T-helper 2 cell treated with Interferon-gamma antibody and Interleukin-4, amounts not matched to agents 5 μg/mL and 100 μg/mL, for 36 hours (primary cell): Measurements from ENCODE around the gene IQCH.

Experiments used
- DNase-seq: peaks from one replicate; pipeline ENCODE4 v3.0.0; 2021; ENCODE audit warnings: low spot score
- H3K27ac Mint-ChIP-seq: one replicate; pipeline ENCODE4 v1.8.0; 2021; ENCODE audit warnings: mild to moderate bottlenecking, mixed read lengths
- H3K27me3 Mint-ChIP-seq: one replicate; pipeline ENCODE4 v1.8.0; 2021; ENCODE audit warnings: low read depth, mixed read lengths
- H3K36me3 Mint-ChIP-seq: one replicate; pipeline ENCODE4 v1.8.0; 2021; ENCODE audit warnings: low read depth, mixed read lengths
- H3K4me1 Mint-ChIP-seq: one replicate; pipeline ENCODE4 v1.8.0; 2021; ENCODE audit warnings: low read depth, mixed read lengths
- H3K4me3 Mint-ChIP-seq: one replicate; pipeline ENCODE4 v1.8.0; 2022; ENCODE audit warnings: mild to moderate bottlenecking, moderate library complexity, mixed read lengths
- H3K9me3 Mint-ChIP-seq: one replicate; pipeline ENCODE4 v1.8.0; 2021; ENCODE audit warnings: mixed read lengths

The IQCH gene

GRCh38 chr15:67365994-67366393, 111.4 kb downstream of the IQCH start:
- Mint-ChIP-seq H3K27ac (no peak overlapping the region), H3K27me3 (peaks cover 28% of the 10 kb centered on the region), H3K4me1 (peaks cover 8% of the 10 kb centered on the region), H3K36me3 (no peaks in the 10 kb centered on the region), H3K9me3 (no peaks in the 10 kb centered on the region), H3K4me3 (no peak overlapping the region)
- no peak for DNase-seq

GRCh38 chr15:67366904-67367303, 112.3 kb downstream of the IQCH start:
- peaks cover 32% of the 10 kb centered on the region for H3K27me3 Mint-ChIP-seq
- peaks cover 8% of the 10 kb centered on the region for H3K4me1 Mint-ChIP-seq
- H3K9me3 Mint-ChIP-seq, result no peaks in the 10 kb centered on the region
- DNase-seq, result no peak
- no peak overlapping the region for H3K27ac Mint-ChIP-seq
- H3K36me3 Mint-ChIP-seq, result no peaks in the 10 kb centered on the region
- no peak overlapping the region for H3K4me3 Mint-ChIP-seq

DNA sequence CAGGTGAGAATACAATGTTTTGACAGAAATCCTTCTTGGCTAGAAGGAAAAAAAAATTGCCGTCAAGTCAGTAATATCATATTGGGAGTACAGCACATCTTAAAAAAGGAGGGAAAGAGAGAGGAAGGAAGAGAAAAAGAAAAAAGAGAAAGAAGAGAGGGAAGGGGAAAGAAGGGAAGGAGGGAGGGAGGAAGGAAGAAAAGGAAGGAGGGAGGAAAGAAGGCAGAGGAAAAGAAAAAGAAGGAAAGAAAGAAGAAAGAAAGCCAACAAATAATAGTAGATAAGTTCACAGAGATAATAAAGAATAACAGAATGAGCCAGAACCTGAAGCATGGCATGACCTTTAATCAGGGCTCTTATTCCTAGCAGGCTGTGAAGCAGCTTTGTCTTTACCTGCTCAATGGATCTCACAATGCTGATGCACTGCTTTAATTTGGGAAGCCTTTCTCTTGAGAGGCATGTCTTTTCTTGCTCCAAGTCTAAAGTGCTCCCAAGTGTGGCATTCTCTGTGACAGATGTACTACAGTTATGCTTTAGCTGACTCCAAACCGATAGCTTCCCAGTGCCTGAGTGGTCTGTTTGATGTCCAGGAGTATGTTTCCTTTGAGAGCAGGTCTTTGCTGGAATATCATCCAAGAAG, 114.9 kb downstream of the IQCH start:
- DNase-seq, result no peak
- peaks cover 33% of the 10 kb centered on the region for H3K27me3 Mint-ChIP-seq
- H3K9me3 Mint-ChIP-seq, result no peaks in the 10 kb centered on the region
- H3K4me1 Mint-ChIP-seq, result peaks cover 7% of the 10 kb centered on the region
- H3K4me3 Mint-ChIP-seq, result no peak overlapping the region
- H3K27ac Mint-ChIP-seq, result no peak overlapping the region
- no peaks in the 10 kb centered on the region for H3K36me3 Mint-ChIP-seq

DNA sequence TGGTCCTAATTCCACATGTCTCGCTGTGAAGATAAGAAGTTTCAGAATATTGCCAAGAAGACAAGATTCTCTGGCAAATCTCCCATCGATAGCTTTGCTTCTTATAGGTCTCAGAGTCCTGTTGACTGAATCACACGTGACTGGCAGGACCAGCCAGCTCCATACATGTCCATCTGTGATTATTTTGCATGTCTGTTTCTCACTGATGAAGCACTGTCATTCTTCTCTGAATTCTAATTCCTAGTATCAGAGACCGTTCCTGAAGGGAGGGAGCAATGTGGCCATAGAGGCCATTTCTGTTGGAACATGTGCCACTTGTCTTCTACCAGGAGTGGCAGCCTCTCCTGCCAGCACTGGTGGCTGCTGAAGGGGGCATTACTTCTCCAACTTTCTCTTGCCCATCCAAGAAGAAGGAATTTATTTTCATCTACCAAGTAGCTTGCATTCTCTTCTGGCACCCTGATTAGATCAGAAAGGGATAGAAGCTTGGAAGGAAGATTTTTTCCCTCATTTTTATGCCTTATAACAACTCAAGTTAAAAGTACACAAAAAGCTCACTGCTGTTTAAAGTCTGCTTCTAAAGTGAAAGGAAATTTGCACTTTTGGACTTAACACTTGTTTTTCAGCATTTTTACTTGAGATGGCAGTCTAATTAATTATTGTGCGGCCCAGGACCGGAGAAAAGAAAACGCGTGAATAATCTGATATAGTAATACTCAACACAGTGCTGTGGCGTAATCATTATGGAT, 115.8 kb downstream of the IQCH start:
- Mint-ChIP-seq H3K27ac (no peak overlapping the region), H3K4me1 (peaks cover 7% of the 10 kb centered on the region), H3K9me3 (no peaks in the 10 kb centered on the region), H3K4me3 (no peak overlapping the region), H3K27me3 (peaks cover 33% of the 10 kb centered on the region), H3K36me3 (no peaks in the 10 kb centered on the region)
- no peak for DNase-seq

DNA sequence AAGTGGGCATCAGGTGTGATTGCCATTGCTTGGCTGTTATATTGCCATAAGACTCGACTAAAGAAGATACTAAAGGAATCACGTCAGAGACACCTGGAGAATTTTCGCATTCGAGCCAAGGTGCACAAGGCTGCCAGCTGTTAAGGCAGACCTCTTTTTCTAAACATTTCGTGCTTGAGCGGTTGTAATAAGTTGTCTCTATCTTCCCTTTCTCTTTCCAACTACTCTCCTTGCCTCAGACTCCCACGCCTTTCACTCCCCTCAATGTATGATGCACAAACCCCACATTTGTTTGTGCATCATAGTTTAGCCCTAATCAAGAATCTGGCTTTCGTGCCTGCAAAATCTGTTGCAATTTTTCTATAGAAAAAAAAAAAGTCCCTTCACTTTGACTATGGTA, 118.0 kb downstream of the IQCH start:
- Mint-ChIP-seq H3K9me3 (no peaks in the 10 kb centered on the region), H3K27me3 (peaks cover 22% of the 10 kb centered on the region), H3K36me3 (no peaks in the 10 kb centered on the region), H3K4me3 (no peak overlapping the region), H3K4me1 (no peaks in the 10 kb centered on the region), H3K27ac (no peak overlapping the region)
- no peak for DNase-seq

DNA sequence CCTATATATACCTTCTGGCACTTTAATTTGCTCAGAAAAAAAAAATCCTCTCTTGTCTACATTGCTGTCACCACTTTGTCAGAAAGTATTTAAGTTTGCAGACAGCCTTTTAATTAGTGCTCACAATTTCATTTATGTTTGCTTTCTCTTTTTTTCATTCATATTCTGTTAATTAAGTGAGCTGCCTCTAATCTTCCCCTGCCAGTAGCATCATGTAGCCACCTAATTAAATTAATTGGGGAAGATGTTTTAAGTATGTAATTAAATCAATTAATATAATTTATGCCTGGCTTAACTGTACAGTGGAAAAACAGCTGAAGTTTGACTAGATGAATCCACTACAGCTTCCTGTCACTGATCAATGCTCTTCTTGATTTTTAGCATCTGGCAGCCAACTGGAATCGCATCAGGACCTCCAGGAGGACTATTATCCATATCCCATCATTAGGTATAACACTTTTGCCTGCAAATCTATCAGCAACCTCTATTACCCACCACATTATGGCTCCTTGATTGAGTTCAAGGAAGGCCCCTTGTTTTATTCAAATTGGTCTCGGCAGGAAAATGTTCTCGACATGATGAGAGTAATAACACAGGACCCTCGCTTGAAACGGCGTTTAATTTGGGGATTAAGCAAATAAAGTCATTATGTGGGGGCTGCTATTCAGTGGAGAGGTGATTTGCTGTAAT, 118.5 kb downstream of the IQCH start:
- Mint-ChIP-seq H3K27me3 (peaks cover 24% of the 10 kb centered on the region), H3K4me1 (no peaks in the 10 kb centered on the region)

GRCh38 chr15:67373971-67374370, 119.4 kb downstream of the IQCH start:
- H3K36me3 Mint-ChIP-seq, result no peaks in the 10 kb centered on the region
- H3K4me1 Mint-ChIP-seq, result no peaks in the 10 kb centered on the region
- H3K27me3 Mint-ChIP-seq, result peaks cover 24% of the 10 kb centered on the region
- no peak for DNase-seq
- H3K27ac Mint-ChIP-seq, result no peak overlapping the region
- no peaks in the 10 kb centered on the region for H3K9me3 Mint-ChIP-seq
- H3K4me3 Mint-ChIP-seq, result no peak overlapping the region

More for the DNA sequence above, 118.5 kb downstream of the IQCH start:
- Mint-ChIP-seq H3K36me3 (no peaks in the 10 kb centered on the region), H3K27ac (no peak overlapping the region), H3K9me3 (no peaks in the 10 kb centered on the region), H3K4me3 (no peak overlapping the region)
- no peak for DNase-seq

DNA sequence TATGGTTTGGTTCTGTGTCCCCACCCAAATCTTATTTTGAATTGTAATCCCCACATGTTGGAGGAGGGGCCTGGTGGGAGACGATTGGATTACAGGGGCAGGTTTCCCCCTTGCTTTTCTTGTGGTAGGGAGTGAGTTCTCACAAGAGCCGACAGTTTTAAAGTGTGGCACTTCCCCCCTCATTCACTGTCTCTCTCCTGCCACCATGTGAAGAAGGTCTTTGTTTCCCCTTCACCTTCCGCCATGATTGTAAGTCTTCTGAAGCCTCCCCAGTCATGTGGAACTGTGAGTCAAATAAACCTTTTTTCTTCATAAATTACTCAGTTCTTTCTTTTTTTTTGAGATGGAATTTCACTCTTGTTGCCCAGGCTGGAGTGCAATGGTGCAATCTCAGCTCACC, 124.9 kb downstream of the IQCH start:
- peaks cover 21% of the 10 kb centered on the region for H3K27me3 Mint-ChIP-seq
- DNase-seq, result no peak
- no peak overlapping the region for H3K27ac Mint-ChIP-seq
- H3K4me1 Mint-ChIP-seq, result peaks cover 2% of the 10 kb centered on the region
- H3K9me3 Mint-ChIP-seq, result no peaks in the 10 kb centered on the region
- no peak overlapping the region for H3K4me3 Mint-ChIP-seq
- H3K36me3 Mint-ChIP-seq, result no peaks in the 10 kb centered on the region

DNA sequence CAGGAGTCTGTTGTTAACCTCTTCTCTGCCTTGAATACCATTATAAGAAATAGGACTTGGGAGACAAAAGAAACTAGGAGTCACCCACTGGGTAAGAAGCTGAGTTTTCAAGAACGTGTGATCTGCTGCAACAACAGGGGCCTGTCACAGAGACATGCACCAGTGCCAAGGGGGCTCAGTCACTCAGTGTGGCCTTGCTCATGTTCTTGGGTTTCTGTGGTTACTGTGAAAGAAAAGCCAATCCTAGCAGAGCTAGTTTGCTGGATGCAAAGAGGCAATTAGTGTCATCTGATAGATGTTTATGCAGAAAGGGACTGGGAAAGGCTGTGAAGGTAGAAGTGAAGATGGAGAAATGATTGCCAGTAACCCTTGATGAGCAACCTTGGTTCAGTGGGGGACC, 126.3 kb downstream of the IQCH start:
- Mint-ChIP-seq H3K27me3 (peaks cover 28% of the 10 kb centered on the region), H3K4me1 (peaks cover 2% of the 10 kb centered on the region)

DNA sequence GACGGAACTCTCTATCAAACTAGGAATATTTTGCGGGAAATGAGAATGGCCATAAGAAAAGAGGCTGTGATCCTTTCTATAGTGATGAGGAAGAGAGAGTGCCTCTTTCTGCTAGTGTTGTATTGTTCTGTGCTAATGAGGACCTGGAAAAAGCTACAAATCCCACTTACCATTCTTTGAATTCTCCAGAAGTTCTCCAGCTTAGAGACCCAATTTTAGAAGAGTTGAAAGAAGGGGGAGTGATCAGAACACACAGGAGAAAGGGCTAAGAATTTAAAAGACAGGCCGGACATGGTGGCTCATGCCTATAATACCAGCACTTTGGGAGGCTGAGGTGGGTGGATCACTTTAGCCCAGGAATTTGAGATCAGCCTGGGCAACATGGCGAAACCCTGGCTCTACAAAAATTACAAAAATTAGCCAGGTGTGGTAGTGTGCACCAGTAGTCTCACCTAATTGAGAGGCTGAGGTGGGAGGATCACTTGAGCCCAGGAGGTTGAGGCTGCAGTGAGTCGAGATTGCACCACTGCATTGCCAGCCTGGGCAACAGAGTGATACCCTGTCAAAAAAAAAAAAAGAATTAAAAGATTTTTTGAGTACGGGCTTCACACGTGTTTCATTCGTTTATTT, 126.9 kb downstream of the IQCH start:
- Mint-ChIP-seq H3K4me3 (no peak overlapping the region), H3K27me3 (peaks cover 30% of the 10 kb centered on the region), H3K4me1 (peaks cover 2% of the 10 kb centered on the region)

More for the DNA sequence above, 126.3 kb downstream of the IQCH start:
- H3K4me3 Mint-ChIP-seq, result no peak overlapping the region
- no peaks in the 10 kb centered on the region for H3K36me3 Mint-ChIP-seq
- no peak for DNase-seq
- no peak overlapping the region for H3K27ac Mint-ChIP-seq
- H3K9me3 Mint-ChIP-seq, result no peaks in the 10 kb centered on the region

GRCh38 chr15:67382723-67383122, 128.1 kb downstream of the IQCH start:
- no peak overlapping the region for H3K4me3 Mint-ChIP-seq
- no peaks in the 10 kb centered on the region for H3K36me3 Mint-ChIP-seq
- peaks cover 2% of the 10 kb centered on the region for H3K4me1 Mint-ChIP-seq
- no peaks in the 10 kb centered on the region for H3K9me3 Mint-ChIP-seq
- DNase-seq, result no peak
- H3K27ac Mint-ChIP-seq, result no peak overlapping the region
- H3K27me3 Mint-ChIP-seq, result peaks cover 38% of the 10 kb centered on the region

More for the DNA sequence above, 126.9 kb downstream of the IQCH start:
- Mint-ChIP-seq H3K27ac (no peak overlapping the region), H3K9me3 (no peaks in the 10 kb centered on the region), H3K36me3 (no peaks in the 10 kb centered on the region)
- DNase-seq, result no peak

GRCh38 chr15:67383899-67384298, 129.3 kb downstream of the IQCH start:
- Mint-ChIP-seq H3K27me3 (peaks cover 39% of the 10 kb centered on the region), H3K4me3 (no peak overlapping the region), H3K36me3 (no peaks in the 10 kb centered on the region), H3K4me1 (peaks cover 2% of the 10 kb centered on the region), H3K27ac (no peak overlapping the region), H3K9me3 (no peaks in the 10 kb centered on the region)
- no peak for DNase-seq

GRCh38 chr15:67384761-67385160, 130.2 kb downstream of the IQCH start:
- Mint-ChIP-seq H3K36me3 (no peaks in the 10 kb centered on the region), H3K27ac (no peak overlapping the region), H3K9me3 (no peaks in the 10 kb centered on the region), H3K4me1 (peaks cover 2% of the 10 kb centered on the region), H3K27me3 (peaks cover 37% of the 10 kb centered on the region), H3K4me3 (no peak overlapping the region)
- no peak for DNase-seq

DNA sequence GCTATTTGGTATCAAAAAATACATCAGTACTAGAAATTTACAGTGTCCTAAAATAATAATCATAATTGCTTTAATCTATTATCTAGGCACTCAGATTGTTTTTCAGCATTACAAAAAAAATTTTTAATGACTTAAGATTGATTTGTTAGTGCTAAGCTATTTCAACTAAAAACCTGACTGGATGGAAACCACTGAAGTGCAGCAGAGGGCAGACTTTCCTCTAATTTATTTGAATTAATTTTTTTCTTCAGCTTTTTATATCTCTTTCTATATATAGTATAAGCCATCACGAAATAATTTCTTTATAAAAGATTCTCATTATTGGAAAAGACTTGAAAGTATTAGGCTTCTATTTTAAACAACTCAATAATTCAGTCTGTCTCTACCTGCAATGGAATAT, 131.4 kb downstream of the IQCH start:
- no peaks in the 10 kb centered on the region for H3K36me3 Mint-ChIP-seq

More for the DNA sequence above, 131.4 kb downstream of the IQCH start:
- no peak for DNase-seq
- Mint-ChIP-seq H3K4me1 (peaks cover 2% of the 10 kb centered on the region), H3K4me3 (no peak overlapping the region), H3K27me3 (peaks cover 37% of the 10 kb centered on the region), H3K9me3 (no peaks in the 10 kb centered on the region), H3K27ac (no peak overlapping the region)
